Measurements from ENCODE around the gene ARHGAP24.

Gene ARHGAP24

DNA sequence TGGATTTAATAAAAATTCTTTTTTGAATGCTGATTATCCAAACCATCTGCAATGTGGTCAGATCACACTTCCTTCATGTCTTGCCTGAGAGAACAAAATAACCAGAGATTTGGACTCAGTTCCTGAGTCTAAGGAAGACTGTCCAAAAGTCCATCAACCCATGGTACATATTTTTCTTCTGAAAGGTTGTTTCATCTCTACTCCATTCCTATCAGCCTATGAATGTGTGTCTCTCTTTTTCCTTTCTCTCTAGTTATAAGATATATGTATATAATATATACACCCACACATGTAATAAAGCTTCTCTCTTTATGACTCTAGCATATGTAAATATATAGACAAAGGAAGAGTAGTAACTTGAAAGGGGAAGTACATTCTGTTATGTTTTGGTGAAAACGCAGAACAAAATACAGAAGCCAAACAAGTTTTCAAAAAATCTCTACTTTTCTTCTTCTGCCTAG, 226.9 kb downstream of the ARHGAP24 start:
- Histone ChIP-seq H3K27ac (ENCODE audit: poor library complexity, severe bottlenecking) (no peak overlapping the region), H3K4me1 (ENCODE audit: insufficient read depth, poor library complexity, severe bottlenecking) (no peaks in the 10 kb centered on the region), H3K36me3 (ENCODE audit: low read depth) (no peaks in the 10 kb centered on the region), H3K4me3 (ENCODE audit: severe bottlenecking) (no peak overlapping the region), H3K27me3 (ENCODE audit: insufficient read depth, poor library complexity, severe bottlenecking) (no peaks in the 10 kb centered on the region), H3K9me3 (ENCODE audit: severe bottlenecking) (no peaks in the 10 kb centered on the region)
- DNase-seq (ENCODE audit: low spot score) (no peak), ATAC-seq (ENCODE audit: low read depth) (no peak)
- TF ChIP-seq, protein P1, sequence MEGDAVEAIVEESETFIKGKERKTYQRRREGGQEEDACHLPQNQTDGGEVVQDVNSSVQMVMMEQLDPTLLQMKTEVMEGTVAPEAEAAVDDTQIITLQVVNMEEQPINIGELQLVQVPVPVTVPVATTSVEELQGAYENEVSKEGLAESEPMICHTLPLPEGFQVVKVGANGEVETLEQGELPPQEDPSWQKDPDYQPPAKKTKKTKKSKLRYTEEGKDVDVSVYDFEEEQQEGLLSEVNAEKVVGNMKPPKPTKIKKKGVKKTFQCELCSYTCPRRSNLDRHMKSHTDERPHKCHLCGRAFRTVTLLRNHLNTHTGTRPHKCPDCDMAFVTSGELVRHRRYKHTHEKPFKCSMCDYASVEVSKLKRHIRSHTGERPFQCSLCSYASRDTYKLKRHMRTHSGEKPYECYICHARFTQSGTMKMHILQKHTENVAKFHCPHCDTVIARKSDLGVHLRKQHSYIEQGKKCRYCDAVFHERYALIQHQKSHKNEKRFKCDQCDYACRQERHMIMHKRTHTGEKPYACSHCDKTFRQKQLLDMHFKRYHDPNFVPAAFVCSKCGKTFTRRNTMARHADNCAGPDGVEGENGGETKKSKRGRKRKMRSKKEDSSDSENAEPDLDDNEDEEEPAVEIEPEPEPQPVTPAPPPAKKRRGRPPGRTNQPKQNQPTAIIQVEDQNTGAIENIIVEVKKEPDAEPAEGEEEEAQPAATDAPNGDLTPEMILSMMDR (IDR thresholded peaks at IDR 0.05; ENCODE audit: poor library complexity, severe bottlenecking) = no peak

DNA sequence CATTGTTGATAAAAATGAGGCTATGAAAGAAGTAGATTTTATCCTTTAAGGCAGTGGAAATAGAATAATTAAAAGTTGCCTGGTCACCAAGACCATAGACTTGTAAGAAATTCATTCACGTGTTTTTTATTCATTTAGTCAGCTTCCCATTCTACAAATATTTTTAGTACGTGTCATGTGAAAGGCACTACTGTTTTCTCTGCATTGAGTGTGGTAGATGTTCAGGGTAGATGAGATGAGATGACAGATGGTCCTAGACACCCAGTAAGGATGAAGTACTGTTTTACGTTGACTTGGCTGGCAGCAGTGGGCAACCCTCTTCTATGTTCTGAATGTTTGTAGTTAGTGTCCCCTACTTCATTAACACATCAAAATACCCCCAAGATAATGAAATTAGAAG, 228.1 kb downstream of the ARHGAP24 start:
- Histone ChIP-seq H3K27ac (ENCODE audit: poor library complexity, severe bottlenecking) (no peak overlapping the region), H3K4me3 (ENCODE audit: severe bottlenecking) (no peak overlapping the region), H3K9me3 (ENCODE audit: severe bottlenecking) (no peaks in the 10 kb centered on the region), H3K27me3 (ENCODE audit: insufficient read depth, poor library complexity, severe bottlenecking) (no peaks in the 10 kb centered on the region), H3K36me3 (ENCODE audit: low read depth) (no peaks in the 10 kb centered on the region), H3K4me1 (ENCODE audit: insufficient read depth, poor library complexity, severe bottlenecking) (no peaks in the 10 kb centered on the region)
- TF ChIP-seq, protein P1 (IDR thresholded peaks at IDR 0.05; ENCODE audit: poor library complexity, severe bottlenecking) = no peak
- DNase-seq (ENCODE audit: low spot score) = no peak
- ATAC-seq (ENCODE audit: low read depth) = no peak

DNA sequence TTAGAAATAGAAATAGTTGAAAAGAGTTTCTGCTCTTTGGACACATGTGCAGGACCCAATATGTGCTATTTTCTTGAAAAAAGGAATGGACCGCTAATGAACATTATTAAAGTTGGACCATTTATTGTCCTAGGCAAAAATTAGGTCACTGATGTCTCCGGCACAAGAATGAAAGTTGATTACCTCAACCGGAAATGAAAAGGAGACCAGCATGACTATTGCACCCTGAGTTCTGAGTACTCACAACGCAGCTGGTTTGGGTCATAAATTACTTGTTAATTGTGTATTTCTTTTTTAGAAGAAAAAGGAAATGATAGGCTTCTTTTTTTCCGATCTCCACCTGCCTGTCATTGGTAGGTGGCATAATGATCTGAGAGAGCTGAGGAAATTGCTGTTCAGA, 232.7 kb downstream of the ARHGAP24 start:
- no peak overlapping the region for H3K27ac ChIP-seq (ENCODE audit: poor library complexity, severe bottlenecking)
- H3K4me3 ChIP-seq (ENCODE audit: severe bottlenecking) = no peak overlapping the region

DNA sequence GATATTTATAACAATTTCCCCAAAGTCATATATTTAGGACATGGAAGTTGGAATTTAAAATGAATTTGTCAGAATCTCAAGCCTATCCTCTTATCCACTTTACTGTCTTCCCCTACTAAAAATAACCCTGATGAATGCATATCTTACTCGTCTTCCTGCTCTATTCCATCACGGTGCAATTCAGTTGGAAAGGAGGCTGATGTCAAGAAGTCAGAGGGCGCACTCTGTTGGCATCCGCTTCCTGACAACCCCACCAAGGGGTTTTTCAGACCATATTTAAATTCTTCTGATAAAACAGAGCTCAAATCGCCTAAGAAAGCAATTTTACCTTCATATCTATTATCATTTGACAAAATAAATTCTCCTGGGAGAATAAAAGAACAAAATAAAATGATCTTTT, 233.5 kb downstream of the ARHGAP24 start:
- no peaks in the 10 kb centered on the region for H3K9me3 ChIP-seq (ENCODE audit: severe bottlenecking)
- no peaks in the 10 kb centered on the region for H3K27me3 ChIP-seq (ENCODE audit: insufficient read depth, poor library complexity, severe bottlenecking)
- no peaks in the 10 kb centered on the region for H3K36me3 ChIP-seq (ENCODE audit: low read depth)
- H3K4me3 ChIP-seq (ENCODE audit: severe bottlenecking) = no peak overlapping the region
- no peaks in the 10 kb centered on the region for H3K4me1 ChIP-seq (ENCODE audit: insufficient read depth, poor library complexity, severe bottlenecking)
- no peak for DNase-seq (ENCODE audit: low spot score)
- no peak overlapping the region for H3K27ac ChIP-seq (ENCODE audit: poor library complexity, severe bottlenecking)
- TF ChIP-seq, protein P1 (IDR thresholded peaks at IDR 0.05; ENCODE audit: poor library complexity, severe bottlenecking) = no peak
- ATAC-seq (ENCODE audit: low read depth) = no peak

More for the DNA sequence above, 232.7 kb downstream of the ARHGAP24 start:
- Histone ChIP-seq H3K9me3 (ENCODE audit: severe bottlenecking) (no peaks in the 10 kb centered on the region), H3K36me3 (ENCODE audit: low read depth) (no peaks in the 10 kb centered on the region), H3K27me3 (ENCODE audit: insufficient read depth, poor library complexity, severe bottlenecking) (no peaks in the 10 kb centered on the region), H3K4me1 (ENCODE audit: insufficient read depth, poor library complexity, severe bottlenecking) (no peaks in the 10 kb centered on the region)
- no peak for ATAC-seq (ENCODE audit: low read depth)
- DNase-seq (ENCODE audit: low spot score) = no peak
- TF ChIP-seq, protein P1 (IDR thresholded peaks at IDR 0.05; ENCODE audit: poor library complexity, severe bottlenecking) = no peak

DNA sequence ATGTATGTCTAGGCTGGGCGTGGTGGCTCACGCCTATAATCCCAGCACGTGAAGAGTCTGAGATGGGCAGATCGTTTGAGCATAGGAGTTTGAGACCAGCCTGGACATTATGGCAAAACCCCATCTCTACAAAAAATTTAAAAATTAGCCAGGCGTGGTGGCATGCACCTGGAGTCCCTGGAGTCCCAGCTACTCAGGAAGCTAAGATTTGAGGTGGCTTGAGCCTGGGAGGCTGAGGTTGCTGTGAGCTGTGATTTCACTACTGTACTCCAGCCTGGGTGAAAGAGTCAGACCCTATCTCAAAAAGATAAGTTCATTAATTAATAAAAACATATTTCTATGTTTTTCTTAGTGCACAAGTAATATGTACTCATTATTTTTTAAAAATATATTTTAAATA, 238.1 kb downstream of the ARHGAP24 start:
- TF ChIP-seq, protein P1 (IDR thresholded peaks at IDR 0.05; ENCODE audit: poor library complexity, severe bottlenecking) = no peak
- DNase-seq (ENCODE audit: low spot score) (no peak), ATAC-seq (ENCODE audit: low read depth) (no peak)
- H3K4me1 ChIP-seq (ENCODE audit: insufficient read depth, poor library complexity, severe bottlenecking) = no peaks in the 10 kb centered on the region
- H3K27me3 ChIP-seq (ENCODE audit: insufficient read depth, poor library complexity, severe bottlenecking) = no peaks in the 10 kb centered on the region
- H3K4me3 ChIP-seq (ENCODE audit: severe bottlenecking) = no peak overlapping the region
- H3K36me3 ChIP-seq (ENCODE audit: low read depth) = no peaks in the 10 kb centered on the region
- H3K27ac ChIP-seq (ENCODE audit: poor library complexity, severe bottlenecking) = no peak overlapping the region
- no peaks in the 10 kb centered on the region for H3K9me3 ChIP-seq (ENCODE audit: severe bottlenecking)
